Measurements from ENCODE around the gene PRKD2.

PRKD2 gene

GRCh38 chr19:46717034-46717715 lies at the start of gene PRKD2:
Gene PRKD2, minus strand, starts transcription at chr19:46717114. Its CDS starts 744 bp downstream, at chr19:46716370.
- peak; percentile 72 for DNase-seq

DNA sequence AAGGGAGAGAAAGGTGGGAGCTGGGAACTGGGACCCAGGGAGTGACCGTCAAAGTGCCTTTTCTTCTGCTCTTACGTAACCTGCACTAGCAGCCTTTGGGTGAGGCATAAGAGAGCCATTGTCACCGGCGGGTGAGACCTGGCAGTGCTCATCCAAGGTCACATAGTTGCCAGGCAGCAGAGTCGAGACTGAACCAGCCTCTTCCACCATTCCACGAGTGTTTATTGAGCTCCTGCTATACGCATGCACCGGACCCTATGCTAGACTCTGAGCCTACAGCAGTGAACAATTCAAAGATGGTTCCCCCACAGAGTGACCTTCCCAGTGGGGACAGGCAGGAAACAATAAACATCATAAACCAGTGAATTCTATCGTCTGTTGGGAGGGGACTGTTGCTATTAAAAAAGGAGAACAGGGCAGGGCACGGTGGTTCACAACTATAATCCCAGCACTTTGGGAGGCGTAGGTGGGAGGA lies 47.9 kb upstream of the PRKD2 start:
- DNase-seq, result peak; percentile 41

DNA sequence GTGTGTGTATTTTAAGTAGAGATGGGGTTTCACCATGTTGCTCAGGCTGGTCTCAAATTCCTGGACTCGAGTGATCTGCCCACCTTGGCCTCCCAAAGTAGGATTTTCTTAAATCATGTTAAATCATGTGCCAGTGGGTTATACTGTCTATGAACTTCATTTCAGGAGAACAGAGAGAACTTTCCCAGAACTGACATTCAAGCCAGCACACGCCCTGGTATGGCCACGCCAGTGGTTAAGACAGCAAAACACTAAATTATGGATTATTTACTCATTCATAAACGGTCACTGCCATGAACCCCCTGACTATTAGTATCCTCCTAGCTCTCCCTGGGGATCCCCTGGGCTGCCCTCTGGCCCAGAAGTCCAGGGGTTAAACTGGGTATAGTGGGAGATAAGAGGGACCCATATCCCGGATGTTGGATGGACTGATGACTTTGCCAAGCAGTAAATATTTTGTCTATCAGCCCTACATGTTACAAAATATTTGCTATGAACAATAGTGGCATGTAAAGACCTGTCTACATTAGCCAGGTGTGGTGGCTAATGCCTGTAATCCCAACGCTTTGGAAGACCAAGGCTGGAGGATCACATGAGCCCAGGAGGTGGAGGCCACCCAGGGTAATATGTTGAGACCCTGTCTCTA lies 45.5 kb upstream of the PRKD2 start:
- no peak for DNase-seq

GRCh38 chr19:46761418-46761831 lies 44.5 kb upstream of the PRKD2 start:
- DNase-seq, result no peak

GRCh38 chr19:46760897-46761296 lies 44.0 kb upstream of the PRKD2 start:
- DNase-seq, result peak; percentile 59

DNA sequence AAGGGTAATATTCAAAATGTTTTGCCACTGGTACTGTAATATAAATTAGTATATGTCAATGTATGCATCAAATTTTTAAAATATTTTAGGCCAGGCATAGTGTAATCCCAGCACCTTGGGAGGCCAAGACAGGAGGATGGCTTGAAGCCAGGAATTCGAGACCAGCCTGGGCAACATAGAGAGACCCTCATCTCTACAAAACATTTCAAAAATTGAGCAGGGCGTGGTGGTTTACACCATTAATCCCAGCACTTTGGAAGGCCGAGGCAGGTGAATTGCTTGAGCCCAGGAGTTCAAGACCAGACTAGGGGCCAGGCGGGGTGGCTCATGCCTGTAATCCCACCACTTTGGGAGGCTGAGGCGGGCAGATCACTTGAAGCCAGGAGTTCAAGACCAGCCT lies 43.4 kb upstream of the PRKD2 start:
- no peak for DNase-seq

GRCh38 chr19:46759817-46760333 lies 43.0 kb upstream of the PRKD2 start:
- DNase-seq, result peak; percentile 57

GRCh38 chr19:46759206-46759605 lies 42.3 kb upstream of the PRKD2 start:
- peak; percentile 58 for DNase-seq

DNA sequence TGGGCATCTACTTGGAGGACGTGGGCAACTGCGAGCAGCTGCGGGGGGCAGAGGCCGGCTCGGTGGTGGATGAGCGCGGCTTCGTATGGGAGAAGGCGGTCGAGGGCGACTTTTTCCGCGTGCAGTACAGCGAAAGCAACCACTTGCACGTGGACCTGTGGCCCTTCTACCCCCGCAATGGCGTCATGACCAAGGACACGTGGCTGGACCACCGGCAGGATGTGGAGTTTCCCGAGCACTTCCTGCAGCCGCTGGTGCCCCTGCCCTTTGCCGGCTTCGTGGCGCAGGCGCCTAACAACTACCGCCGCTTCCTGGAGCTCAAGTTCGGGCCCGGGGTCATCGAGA lies 39.6 kb upstream of the PRKD2 start:
- DNase-seq, result no peak

- no peak for DNase-seq
Measured at GRCh38 chr19:46755853-46756543, 39.1 kb upstream of the PRKD2 start.

GRCh38 chr19:46755077-46755852 lies 38.4 kb upstream of the PRKD2 start:
- DNase-seq, result peak; percentile 91

DNA sequence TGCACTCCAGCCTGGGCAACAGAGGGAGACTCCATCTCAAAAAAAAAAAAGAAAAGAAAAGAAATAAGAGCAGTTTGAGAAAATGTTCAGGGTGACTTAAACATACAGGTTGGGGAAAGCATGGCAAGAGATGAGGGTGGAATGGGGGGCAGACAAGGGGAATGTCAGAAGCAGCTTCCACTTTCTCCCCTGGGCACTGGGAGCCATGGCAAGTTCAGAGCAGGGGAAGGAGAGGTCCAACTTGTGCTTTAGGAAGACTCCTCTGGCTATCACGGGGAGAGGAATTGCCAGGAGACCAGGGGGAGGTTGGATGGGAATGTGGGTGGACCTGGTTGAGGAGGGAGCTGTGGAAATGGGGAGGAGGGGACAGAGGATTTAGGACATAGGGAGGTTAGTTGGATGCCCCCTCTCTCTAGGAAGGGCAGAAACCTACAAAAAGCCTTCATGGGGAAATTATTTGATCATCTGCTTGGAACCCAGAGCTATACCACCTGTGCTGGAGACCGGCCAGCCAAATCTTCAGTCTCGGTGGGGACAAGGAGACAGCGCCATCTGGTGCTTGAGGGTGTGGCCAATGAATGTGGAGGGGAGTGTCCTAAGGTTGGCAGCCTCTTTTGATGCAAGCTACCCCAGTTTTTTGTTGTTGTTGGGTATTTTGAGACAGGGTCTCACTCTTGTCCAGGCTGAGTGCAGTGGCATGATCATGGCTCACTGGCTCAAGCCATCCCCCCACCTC lies 36.7 kb upstream of the PRKD2 start:
- DNase-seq, result peak; percentile 65

GRCh38 chr19:46748325-46749109 lies 31.6 kb upstream of the PRKD2 start:
- peak; percentile 62 for DNase-seq

- DNase-seq, result peak; percentile 33
Measured at GRCh38 chr19:46746281-46747057, 29.6 kb upstream of the PRKD2 start, which contains the start of gene STRN4. Gene STRN4, minus strand, starts transcription at chr19:46746450. Its CDS starts 20 bp downstream, at chr19:46746430.

DNA sequence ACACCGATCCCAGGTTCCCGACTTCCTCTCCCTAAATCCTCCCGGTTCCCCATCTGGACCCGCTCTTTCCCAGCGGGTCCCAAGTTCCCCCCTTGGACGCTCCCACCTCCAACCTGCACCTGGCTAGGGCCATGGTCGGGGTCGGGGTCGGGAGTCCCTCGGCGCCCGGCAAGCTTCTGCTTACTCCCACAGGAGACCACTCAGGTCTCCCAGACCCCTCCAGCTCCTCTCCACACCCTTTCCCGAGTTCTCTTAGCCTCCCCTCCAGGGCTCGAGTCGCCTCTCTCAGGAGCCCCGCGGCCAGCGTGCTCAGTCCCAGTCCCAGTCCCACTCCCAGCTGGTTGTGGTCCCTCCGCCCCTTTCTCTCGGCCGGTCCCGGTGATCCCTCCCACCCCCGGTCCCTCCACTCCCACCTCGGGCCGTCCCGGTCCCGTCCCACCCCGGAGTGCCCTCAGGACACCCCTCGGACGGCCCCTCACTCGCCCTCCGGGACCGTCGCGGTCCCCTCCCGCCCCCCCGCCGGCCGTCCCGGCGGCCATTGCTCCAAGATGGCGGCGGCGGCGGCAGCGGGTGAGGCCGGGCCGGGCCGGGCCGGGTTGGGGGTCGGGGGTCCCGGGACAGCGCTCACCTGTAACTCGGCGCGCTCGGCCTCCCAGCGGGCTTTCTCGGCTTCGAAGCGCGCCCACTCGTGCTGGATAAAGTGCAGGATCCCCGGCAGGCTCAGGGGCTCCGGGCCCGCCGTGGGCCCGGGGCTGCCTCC lies 28.8 kb upstream of the PRKD2 start, which contains the start of gene FKRP:
FKRP (plus strand) TSS at position 537 of the 760 bp plus-strand sequence. CDS start 9,394 bp downstream, outside the sequence.
- no peak for DNase-seq

DNA sequence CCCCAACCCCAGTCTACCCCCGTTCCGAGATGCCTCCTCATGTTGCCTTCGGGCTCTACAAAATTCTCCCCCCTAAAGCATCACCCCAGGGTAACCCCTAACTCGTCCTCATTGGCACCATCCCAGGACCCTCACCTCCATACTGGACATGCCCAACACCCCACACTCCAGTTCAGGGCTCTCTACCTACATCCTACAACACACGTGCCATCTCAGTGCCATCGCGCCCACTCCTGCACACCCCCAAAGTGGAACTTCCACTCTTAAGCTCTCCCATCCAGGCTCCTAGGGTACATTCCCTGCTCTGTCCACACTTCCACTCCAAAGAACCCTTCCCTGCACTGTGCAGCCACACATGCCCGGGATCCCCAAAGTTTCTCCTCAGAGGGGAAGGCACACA lies 28.1 kb upstream of the PRKD2 start:
- DNase-seq, result no peak

GRCh38 chr19:46744005-46744691 lies 27.2 kb upstream of the PRKD2 start:
- no peak for DNase-seq

DNA sequence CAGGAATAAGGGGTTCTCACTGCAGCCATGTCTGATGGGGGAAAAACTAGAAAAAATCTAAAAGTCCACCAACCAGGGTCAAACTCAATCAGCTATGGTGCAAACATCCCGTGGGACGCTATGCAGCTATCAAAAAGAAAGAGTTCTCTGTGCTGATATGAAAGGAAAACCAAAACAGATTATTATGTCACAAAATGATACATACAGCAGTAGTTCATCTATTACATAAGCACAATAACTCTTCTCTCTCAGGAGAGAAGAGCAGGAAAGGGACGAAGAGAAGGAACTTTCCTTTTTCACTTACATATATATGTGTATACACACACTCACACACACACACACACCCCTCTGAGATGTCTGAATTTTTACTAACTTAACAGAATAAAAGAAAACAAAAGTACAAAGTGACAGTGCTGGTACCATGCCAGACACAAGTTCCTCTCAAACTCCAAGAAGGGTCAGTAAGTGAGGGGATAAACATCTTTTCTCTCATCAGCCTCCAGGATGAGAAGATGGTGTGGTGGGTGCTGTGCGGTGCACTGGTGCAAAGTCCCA lies 26.1 kb upstream of the PRKD2 start:
- no peak for DNase-seq

- DNase-seq, result no peak
Measured at GRCh38 chr19:46741447-46741846, 24.5 kb upstream of the PRKD2 start.
